GM18502 (cell line): Measurements from ENCODE around the gene GPR149.
"Not testable (repeated sequence)": the region's sequence is repeated elsewhere in the genome, so short reads cannot be mapped to it uniquely, and the experiment has no call there.

Experiments
- ATAC-seq: cut with Tn5 transposase; IDR thresholded peaks from one replicate; pipeline ENCODE4 v1.9.1; 2021; ENCODE audit warnings: mild to moderate bottlenecking; ENCODE audit not compliant: unreplicated experiment, poor library complexity

Gene GPR149, protein sequence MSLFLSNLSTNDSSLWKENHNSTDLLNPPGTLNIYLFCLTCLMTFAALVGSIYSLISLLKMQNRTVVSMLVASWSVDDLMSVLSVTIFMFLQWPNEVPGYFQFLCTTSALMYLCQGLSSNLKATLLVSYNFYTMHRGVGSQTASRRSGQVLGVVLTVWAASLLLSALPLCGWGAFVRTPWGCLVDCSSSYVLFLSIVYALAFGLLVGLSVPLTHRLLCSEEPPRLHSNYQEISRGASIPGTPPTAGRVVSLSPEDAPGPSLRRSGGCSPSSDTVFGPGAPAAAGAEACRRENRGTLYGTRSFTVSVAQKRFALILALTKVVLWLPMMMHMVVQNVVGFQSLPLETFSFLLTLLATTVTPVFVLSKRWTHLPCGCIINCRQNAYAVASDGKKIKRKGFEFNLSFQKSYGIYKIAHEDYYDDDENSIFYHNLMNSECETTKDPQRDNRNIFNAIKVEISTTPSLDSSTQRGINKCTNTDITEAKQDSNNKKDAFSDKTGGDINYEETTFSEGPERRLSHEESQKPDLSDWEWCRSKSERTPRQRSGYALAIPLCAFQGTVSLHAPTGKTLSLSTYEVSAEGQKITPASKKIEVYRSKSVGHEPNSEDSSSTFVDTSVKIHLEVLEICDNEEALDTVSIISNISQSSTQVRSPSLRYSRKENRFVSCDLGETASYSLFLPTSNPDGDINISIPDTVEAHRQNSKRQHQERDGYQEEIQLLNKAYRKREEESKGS

DNA sequence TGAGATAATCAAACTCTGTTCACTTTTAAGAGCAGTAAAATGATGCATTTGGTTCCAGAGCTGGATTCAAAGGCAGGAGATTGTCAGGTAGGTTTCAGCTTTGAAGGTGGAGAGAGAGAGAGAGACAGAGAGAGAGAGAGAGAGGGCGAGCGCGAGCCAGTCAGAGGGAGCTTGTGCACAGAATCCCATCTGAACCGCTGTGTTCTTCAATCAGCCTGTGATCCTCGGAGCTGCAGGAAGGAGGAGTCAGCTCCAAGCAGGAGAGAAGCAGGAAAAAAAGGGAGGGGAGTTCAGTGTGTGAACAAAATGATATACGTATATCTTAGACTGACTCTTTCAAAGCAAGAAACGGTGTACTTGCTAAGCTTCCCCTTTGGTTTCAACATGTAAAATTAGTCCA lies at the start of gene GPR149:
Gene GPR149, minus strand, starts transcription at position 177 of the 400 bp plus-strand sequence. CDS start 575 bp downstream, outside the sequence.
- no peak for ATAC-seq

- no peak for ATAC-seq
Measured at GRCh38 chr3:154473769-154474168, 43.8 kb upstream of the GPR149 start.

DNA sequence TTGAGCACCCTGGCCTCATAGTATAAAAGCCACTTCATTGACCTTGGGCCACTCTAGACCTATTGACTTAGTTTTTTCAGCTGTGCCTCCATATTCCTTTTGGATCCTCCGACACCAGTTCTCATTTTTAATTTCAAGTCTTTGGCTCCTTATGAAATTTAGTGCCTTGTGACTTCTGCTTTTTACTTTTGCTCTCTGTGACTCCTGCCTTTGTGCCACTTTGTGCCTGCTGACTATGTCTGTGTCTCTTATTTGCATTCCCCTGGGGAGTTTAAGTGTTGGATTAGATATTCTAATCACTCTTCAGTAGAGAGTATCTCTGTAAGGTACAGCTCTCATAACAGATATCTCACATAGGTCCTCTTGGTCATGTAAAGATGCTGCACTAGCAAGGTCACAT lies 39.6 kb upstream of the GPR149 start:
- ATAC-seq: no peak

DNA sequence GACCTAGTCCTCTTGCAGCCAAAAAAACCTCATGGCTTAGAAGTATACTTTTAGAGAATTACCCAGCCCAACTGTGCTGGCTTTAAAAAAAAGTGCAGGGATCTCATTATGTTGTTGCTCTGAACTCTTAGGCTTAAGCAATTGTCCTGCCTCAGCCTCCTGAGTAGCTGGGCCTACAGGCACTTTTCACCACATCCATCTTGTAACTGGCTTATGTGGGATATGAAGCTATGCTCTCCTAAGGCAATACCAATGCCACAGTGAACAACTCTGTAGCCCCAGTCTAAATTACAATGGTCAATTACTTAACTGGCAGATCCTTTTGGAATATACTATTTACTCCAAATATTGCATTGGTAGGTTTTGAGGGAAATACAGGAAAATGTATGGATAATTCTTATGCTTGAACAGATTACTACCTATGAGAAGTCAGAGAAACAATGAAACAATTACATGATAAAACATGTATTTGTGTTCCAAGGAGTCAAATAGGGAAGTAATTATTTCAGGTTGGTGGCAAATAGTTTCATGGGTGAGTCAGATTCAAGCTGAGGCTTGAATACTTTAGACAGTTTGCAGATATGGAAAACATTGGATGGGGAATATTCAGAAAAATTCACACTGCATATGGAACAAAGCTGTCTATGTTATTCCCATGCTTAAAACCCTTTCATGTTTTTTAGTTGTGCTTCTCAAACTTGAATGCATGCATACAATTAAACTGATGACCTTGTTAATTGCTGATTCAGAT lies 34.6 kb upstream of the GPR149 start:
- no peak for ATAC-seq

GRCh38 chr3:154458560-154458959 lies 28.6 kb upstream of the GPR149 start:
- no peak for ATAC-seq

DNA sequence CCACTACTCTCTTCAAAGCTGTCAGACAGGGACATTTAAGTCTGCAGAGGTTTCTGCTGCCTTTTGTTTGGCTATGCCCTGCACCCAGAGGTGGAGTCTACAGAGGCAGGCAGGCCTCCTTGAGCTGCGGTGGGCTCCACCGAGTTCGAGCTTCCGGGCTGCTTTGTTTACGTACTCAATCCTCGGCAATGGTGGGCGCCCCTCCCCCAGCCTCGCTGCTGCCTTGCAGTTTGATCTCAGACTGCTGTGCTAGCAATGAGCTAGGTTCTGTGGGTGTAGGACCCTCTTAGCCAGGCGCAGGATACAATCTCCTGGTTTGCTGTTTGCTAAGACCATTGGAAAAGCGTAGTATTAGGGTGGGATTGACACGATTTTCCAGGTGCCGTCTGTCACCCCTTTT lies 9.1 kb upstream of the GPR149 start:
- not testable (repeated sequence) for ATAC-seq

DNA sequence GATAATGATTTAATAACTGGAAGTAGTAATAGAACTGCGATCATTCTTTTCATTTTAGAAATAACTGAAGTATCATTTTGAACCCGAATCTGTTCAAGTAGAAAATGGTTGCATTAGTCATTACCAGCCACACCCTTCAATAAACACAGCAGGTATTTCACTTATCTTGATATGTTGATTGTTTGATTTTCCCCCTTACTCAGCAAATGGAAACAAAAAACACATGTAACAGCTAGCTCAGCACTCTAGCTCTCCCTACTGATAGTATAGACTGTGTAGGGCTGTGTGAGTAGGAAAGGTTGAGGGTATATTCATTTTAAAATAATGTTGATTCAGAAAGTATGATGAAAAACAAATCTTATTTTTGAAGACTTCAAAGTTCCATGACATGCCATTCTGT lies 1.1 kb upstream of the GPR149 start:
- no peak for ATAC-seq

GRCh38 chr3:154428286-154429206 lies 1.4 kb downstream of the GPR149 start:
- no peak for ATAC-seq

DNA sequence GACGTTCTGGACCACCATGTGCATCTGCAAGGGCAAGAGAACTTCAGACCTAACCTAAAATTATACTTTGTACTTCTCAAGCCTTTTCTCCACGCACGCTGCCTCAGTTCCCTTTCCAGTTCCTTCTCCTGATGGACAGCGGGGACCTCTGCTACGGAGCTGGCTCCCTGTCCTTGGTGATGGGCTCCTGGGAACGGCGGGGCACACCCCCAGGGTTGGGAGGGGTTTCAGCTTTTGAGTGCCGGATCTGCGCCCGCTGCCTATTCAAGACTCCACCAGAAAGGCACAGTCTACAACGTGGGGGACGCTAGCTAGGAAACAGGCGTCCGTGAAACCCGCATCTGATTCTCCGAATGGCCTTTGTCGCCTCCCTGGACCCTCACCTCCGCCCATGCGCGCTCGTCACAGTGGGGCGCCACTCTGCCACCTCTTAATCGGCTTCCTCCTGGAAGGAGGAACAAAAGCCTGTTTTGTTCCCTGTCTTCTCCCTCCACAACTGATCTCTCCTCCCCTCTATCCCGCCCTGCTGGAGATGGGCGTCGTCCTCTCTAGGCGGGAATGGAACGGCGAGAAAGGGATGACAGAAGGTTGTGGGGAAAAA lies 2.2 kb downstream of the GPR149 start:
- ATAC-seq: no peak

GRCh38 chr3:154422694-154423093 lies 7.3 kb downstream of the GPR149 start:
- ATAC-seq: no peak

GRCh38 chr3:154421083-154421482 lies 8.9 kb downstream of the GPR149 start:
- no peak for ATAC-seq

DNA sequence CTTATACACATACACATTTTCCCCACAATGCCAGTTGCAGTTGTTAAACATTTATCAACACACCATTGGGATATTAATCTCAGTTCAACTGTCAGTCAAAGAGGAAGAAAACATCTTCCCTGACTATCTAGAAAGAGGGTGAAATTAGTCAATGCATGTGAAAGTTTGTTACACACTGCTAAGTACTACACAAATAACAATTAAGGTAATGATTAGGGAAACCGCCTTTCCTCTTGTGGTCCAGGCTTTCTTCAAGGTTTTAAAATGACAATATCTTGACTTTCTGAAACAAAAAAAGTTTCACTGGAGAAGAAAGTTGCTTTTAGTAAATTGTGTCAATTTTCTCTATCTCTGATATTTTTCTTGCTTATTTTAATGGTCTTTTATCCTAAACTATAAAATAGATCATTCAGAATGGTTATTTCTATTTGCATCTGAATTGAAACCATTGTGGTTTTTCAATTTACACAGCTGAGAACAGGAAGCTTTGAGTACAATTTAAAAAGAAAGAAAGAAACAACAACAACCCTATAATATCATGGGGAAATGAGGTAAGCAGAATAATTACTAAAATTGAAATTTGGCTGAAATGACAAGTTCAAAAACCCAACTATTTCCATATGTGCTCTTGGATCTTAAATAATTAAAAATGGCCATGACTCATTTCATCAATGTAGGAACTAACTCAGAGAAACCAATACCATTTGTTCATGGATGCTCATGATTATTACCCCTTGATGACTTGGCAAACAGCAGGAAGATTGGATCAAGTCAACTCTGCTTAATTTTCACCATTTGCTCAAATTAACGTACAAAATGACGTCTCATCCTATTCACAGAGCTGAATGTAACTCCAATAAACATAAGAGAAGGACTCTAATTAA lies 31.7 kb downstream of the GPR149 start:
- ATAC-seq: peak; percentile 98

GRCh38 chr3:154389861-154390260 lies 40.1 kb downstream of the GPR149 start:
- no peak for ATAC-seq

DNA sequence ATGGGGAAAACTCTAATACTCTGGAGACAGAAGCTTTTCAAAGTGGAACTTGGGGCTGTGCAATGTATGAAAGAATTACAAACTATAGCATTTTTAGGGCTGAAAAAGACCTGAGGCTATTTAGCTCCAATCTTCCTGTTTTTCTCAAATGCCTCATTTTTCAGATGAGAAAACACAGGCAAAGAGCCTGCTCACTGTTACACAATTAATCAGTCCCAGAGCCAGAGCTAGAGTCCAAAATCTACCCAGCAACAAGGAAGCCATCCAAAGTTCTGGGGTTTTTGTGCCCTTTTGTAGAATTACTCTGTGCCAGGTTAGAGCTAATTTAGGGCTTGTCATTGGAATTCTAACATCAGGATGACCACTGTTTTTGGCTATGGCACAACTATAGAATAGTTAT lies 45.5 kb downstream of the GPR149 start:
- ATAC-seq: no peak

DNA sequence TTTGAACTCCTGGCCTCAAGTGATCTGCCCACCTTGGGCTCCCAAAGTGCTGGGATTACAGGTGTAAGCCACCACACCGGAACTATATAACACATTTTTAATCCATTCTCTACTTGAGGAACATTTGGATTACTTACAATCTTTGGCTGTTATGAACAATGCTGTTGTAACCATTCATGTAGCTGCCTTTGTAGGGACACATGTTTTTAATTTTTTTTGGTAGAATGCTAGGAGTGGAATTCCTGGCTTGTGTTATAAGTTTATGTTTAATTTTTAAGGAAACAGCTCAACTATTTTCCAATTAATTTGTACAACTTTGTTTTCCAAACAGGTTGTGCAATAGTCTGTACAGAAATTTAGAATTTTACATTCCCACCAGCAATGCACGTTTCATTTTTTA lies 51.7 kb downstream of the GPR149 start:
- ATAC-seq: no peak

GRCh38 chr3:154367221-154367620 lies 62.8 kb downstream of the GPR149 start:
- no peak for ATAC-seq

DNA sequence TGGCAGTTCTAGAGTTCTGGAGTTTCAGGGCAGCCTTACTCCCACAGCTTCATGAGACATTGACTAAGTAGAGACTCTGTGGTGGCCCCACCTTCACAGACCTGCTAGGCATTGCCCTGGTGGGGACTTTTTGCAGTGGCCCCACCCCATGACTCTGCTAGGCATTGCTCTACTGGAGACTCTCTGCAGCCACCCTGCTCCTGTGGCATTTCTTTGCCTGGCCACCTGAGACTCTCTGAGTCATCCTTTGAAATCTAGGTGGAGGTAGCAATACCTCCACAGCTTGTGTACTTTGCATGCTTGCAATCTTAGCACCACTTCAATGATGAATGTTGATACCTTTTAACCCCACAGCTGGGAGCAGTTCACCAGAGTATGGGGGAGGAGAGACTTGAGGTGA lies 65.1 kb downstream of the GPR149 start:
- ATAC-seq: no peak

- no peak for ATAC-seq
Measured at GRCh38 chr3:154361099-154361498, 68.9 kb downstream of the GPR149 start.

GRCh38 chr3:154356009-154356408 lies 74.0 kb downstream of the GPR149 start:
- no peak for ATAC-seq
